SK-N-SH treated with all-trans-retinoic acid at 6 μM for 48 hours (cell line): Measurements from ENCODE around the gene ARRB1.

Experiments used
- BACH2 ChIP-seq: fragments of 250-450 bp; sonication (Bioruptor Pico); IDR thresholded peaks from 2 replicates; pipeline ENCODE4 v1.9.0; 2021; ENCODE audit warnings: mild to moderate bottlenecking, borderline replicate concordance
- ESRRG ChIP-seq: fragments of 250-450 bp; sonication (Bioruptor Pico); IDR thresholded peaks from 2 replicates; pipeline ENCODE4 v1.6.1; 2021; ENCODE audit warnings: mild to moderate bottlenecking
- ISL1 ChIP-seq: fragments of 250-450 bp; sonication (Bioruptor Pico); IDR thresholded peaks from 2 replicates; pipeline ENCODE4 v2.1.2; 2022; ENCODE audit warnings: mild to moderate bottlenecking, moderate library complexity
- PPARA ChIP-seq: fragments of 250-450 bp; sonication (Bioruptor Pico); IDR thresholded peaks from 2 replicates; pipeline ENCODE4 v1.5.0; 2020; ENCODE audit warnings: mild to moderate bottlenecking, borderline replicate concordance
- SNAI2 ChIP-seq: fragments of 250-450 bp; sonication (Bioruptor Pico); IDR thresholded peaks from 2 replicates; pipeline ENCODE4 v1.5.0; 2020; ENCODE audit warnings: mild to moderate bottlenecking, moderate library complexity
- TCF4 ChIP-seq: fragments of 250-450 bp; sonication (Bioruptor Pico); IDR thresholded peaks from 2 replicates; pipeline ENCODE4 v1.8.0; 2021; ENCODE audit warnings: mild to moderate bottlenecking, moderate library complexity, borderline replicate concordance
- TOX ChIP-seq: fragments of 250-450 bp; sonication (Bioruptor Pico); IDR thresholded peaks from 2 replicates; pipeline ENCODE4 v1.8.0; 2021; ENCODE audit warnings: mild to moderate bottlenecking, moderate library complexity, borderline replicate concordance
- ZFP3 ChIP-seq: fragments of 250-450 bp; sonication (Bioruptor Pico); IDR thresholded peaks from 2 replicates; pipeline ENCODE4 v1.5.0; 2020; ENCODE audit warnings: mild to moderate bottlenecking, moderate library complexity
- ZFP30 ChIP-seq: fragments of 450-650 bp; formaldehyde crosslinking; IDR thresholded peaks from 2 replicates; pipeline ENCODE4 v1.5.0; 2022; ENCODE audit warnings: mild to moderate bottlenecking, moderate library complexity
- ZNF565 ChIP-seq: fragments of 450-650 bp; formaldehyde crosslinking; conservative IDR thresholded peaks from 2 replicates; pipeline ENCODE4 v1.5.0; 2020; ENCODE audit warnings: low read depth, mild to moderate bottlenecking, moderate library complexity
- TF ChIP-seq, protein P1 (sequence below): fragments of 250-450 bp; sonication (Bioruptor Pico); IDR thresholded peaks from 2 replicates; pipeline ENCODE4 v1.8.0; 2020; ENCODE audit warnings: mild to moderate bottlenecking, moderate library complexity, borderline replicate concordance
- TF ChIP-seq, protein P2 (sequence below): fragments of 250-450 bp; sonication (Bioruptor Pico); IDR thresholded peaks from 2 replicates; pipeline ENCODE4 v1.5.1; 2020; ENCODE audit warnings: low read depth, mild to moderate bottlenecking, moderate library complexity

GRCh38 chr11:75351791-75352587 lies 528 bp upstream of the ARRB1 start:
- TF ChIP-seq PPARA: no peak
- TF ChIP-seq, protein P1, sequence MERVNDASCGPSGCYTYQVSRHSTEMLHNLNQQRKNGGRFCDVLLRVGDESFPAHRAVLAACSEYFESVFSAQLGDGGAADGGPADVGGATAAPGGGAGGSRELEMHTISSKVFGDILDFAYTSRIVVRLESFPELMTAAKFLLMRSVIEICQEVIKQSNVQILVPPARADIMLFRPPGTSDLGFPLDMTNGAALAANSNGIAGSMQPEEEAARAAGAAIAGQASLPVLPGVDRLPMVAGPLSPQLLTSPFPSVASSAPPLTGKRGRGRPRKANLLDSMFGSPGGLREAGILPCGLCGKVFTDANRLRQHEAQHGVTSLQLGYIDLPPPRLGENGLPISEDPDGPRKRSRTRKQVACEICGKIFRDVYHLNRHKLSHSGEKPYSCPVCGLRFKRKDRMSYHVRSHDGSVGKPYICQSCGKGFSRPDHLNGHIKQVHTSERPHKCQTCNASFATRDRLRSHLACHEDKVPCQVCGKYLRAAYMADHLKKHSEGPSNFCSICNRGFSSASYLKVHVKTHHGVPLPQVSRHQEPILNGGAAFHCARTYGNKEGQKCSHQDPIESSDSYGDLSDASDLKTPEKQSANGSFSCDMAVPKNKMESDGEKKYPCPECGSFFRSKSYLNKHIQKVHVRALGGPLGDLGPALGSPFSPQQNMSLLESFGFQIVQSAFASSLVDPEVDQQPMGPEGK: no peak
- TF ChIP-seq TCF4 (CRISPR knock-in tag): no peak
- 0 out of 2 replicates have a peak, but pooled peaks have one; percentile 10 for TF ChIP-seq ZFP3 (CRISPR knock-in tag)
- TF ChIP-seq BACH2: no peak
- no peak for TF ChIP-seq ZFP30
- no peak for TF ChIP-seq ISL1 (CRISPR knock-in tag)
- no peak for TF ChIP-seq ZNF565 (CRISPR knock-in tag)
- TF ChIP-seq SNAI2 (CRISPR knock-in tag): no peak
- no peak for TF ChIP-seq TOX (CRISPR knock-in tag)
- no peak for TF ChIP-seq ESRRG (CRISPR knock-in tag)
- TF ChIP-seq, protein P2, sequence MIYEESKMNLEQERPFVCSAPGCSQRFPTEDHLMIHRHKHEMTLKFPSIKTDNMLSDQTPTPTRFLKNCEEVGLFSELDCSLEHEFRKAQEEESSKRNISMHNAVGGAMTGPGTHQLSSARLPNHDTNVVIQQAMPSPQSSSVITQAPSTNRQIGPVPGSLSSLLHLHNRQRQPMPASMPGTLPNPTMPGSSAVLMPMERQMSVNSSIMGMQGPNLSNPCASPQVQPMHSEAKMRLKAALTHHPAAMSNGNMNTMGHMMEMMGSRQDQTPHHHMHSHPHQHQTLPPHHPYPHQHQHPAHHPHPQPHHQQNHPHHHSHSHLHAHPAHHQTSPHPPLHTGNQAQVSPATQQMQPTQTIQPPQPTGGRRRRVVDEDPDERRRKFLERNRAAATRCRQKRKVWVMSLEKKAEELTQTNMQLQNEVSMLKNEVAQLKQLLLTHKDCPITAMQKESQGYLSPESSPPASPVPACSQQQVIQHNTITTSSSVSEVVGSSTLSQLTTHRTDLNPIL: no peak
